SK-N-SH (cell line): ENCODE measurements around the gene TTC28. TPM values are rescaled to one million over a fixed set of nuclear protein-coding genes. Genes with fewer than 3 reads are reported as not detected.

Experiments
- CTCF ChIA-PET: fragments of 300-600, 350-600 bp; formaldehyde crosslinking; extraction: SDS; loops from one replicate; lab custom pipeline; 2021; lab: Yijun Ruan, JAX
- POLR2A ChIA-PET: fragments of 350-600 bp; sonication (Branson Sonifier 250); formaldehyde crosslinking; extraction: SDS; loops from one replicate; lab custom pipeline; 2020; ENCODE audit warnings: antibody characterized with exemption, inconsistent platforms; lab: Yijun Ruan, JAX
- DNase-seq: peaks from one replicate; pipeline ENCODE4 v3.0.0; 2012
- H2AFZ ChIP-seq: fragments of 200-600 bp; sonication (generic); 2 replicates; pipeline ENCODE4 v1.8.1; 2016; ENCODE audit warnings: antibody characterized with exemption, mild to moderate bottlenecking, low read depth
- H3F3A ChIP-seq: fragments of 200-600 bp; sonication (generic); replicated peaks from 2 replicates; pipeline ENCODE3; 2016; ENCODE audit warnings: antibody characterized with exemption, mild to moderate bottlenecking; ENCODE audit not compliant: insufficient read depth
- H3K27ac ChIP-seq, 2 experiments: fragments of 200-500 bp in 1 of 2; fragments of 200-600 bp in 1 of 2; sonication (Bioruptor generic) in 1 of 2; sonication (generic), shearing (Covaris generic) in 1 of 2; 2 replicates each; pipeline versions ENCODE4 v1.5.1 to v1.6.1; 2014 to 2016; ENCODE audit warnings: low read depth in 2 of 2, inconsistent platforms in 1 of 2, low read length in 1 of 2, mild to moderate bottlenecking in 1 of 2, mixed read lengths in 1 of 2
- H3K27me3 ChIP-seq: fragments of 200-600 bp; sonication (generic), shearing (Covaris generic); 2 replicates; pipeline ENCODE4 v1.6.1; 2016; ENCODE audit warnings: mixed run types; ENCODE audit not compliant: insufficient read depth
- H3K36me3 ChIP-seq, 2 experiments: fragments of 200-500 bp in 1 of 2; fragments of 200-600 bp in 1 of 2; sonication (Bioruptor generic) in 1 of 2; sonication (generic) in 1 of 2; replicated peaks in 1 of 2; 2 replicates each; pipeline versions ENCODE3 to v1.5.1; 2014 to 2016; ENCODE audit warnings: low read length in 1 of 2, mild to moderate bottlenecking in 1 of 2; ENCODE audit not compliant: insufficient read depth in 2 of 2, control insufficient read depth in 1 of 2
- H3K4me1 ChIP-seq, 2 experiments: fragments of 200-500 bp in 1 of 2; fragments of 200-600 bp in 1 of 2; sonication (Bioruptor generic) in 1 of 2; sonication (generic), shearing (Covaris generic) in 1 of 2; 2 replicates each; pipeline versions ENCODE4 v1.5.1 to v1.6.1; 2014 to 2016; ENCODE audit warnings: low read depth in 1 of 2, low read length in 1 of 2, mixed run types in 1 of 2; ENCODE audit not compliant: insufficient read depth in 2 of 2, control insufficient read depth in 1 of 2
- H3K4me2 ChIP-seq: fragments of 200-600 bp; sonication (generic), shearing (Covaris generic); 2 replicates; pipeline ENCODE4 v1.6.1; 2017; ENCODE audit warnings: mixed run types
- H3K4me3 ChIP-seq, 2 experiments: fragments of 200-500 bp in 1 of 2; fragments of 200-600 bp in 1 of 2; sonication (Bioruptor generic) in 1 of 2; sonication (generic), shearing (Covaris generic) in 1 of 2; 2 replicates each; pipeline versions ENCODE4 v1.5.1 to v1.8.1; 2014 to 2016; ENCODE audit warnings: low read depth in 2 of 2, inconsistent platforms in 1 of 2, low read length in 1 of 2, mild to moderate bottlenecking in 1 of 2, mixed read lengths in 1 of 2, moderate library complexity in 1 of 2
- H3K79me2 ChIP-seq: fragments of 200-600 bp; sonication (generic); 2 replicates; pipeline ENCODE4 v1.8.1; 2017; ENCODE audit warnings: mild to moderate bottlenecking; ENCODE audit not compliant: insufficient read depth
- H3K9ac ChIP-seq: fragments of 200-600 bp; sonication (generic); 2 replicates; pipeline ENCODE4 v1.6.1; 2017; ENCODE audit warnings: mixed run types
- H3K9me2 ChIP-seq: fragments of 200-600 bp; sonication (generic); 2 replicates; pipeline ENCODE4 v1.6.1; 2017; ENCODE audit warnings: mixed run types
- H3K9me3 ChIP-seq: fragments of 200-600 bp; sonication (generic); 2 replicates; pipeline ENCODE4 v1.6.1; 2017; ENCODE audit warnings: mixed run types, mild to moderate bottlenecking, moderate library complexity
- H4K20me1 ChIP-seq: fragments of 200-600 bp; sonication (generic); 2 replicates; pipeline ENCODE4 v1.6.1; 2017; ENCODE audit warnings: mild to moderate bottlenecking, mixed run types; ENCODE audit not compliant: insufficient read depth
- CHD2 ChIP-seq: fragments of 150-350 bp; IDR thresholded peaks from 2 replicates; pipeline ENCODE4 v1.6.1; 2018; ENCODE audit warnings: low read length; ENCODE audit not compliant: partially characterized antibody
- EP300 ChIP-seq, 2 experiments: IDR thresholded peaks; 2 replicates each; pipeline versions ENCODE4 v1.4.0 to v1.6.1; 2012; ENCODE audit warnings: borderline replicate concordance in 1 of 2, low read depth in 1 of 2, low read length in 1 of 2
- FOSL2 ChIP-seq: IDR thresholded peaks from 2 replicates; pipeline ENCODE4 v1.4.0; 2012; ENCODE audit warnings: low read depth, mild to moderate bottlenecking, moderate library complexity, borderline replicate concordance
- GABPA ChIP-seq: IDR thresholded peaks from 2 replicates; pipeline ENCODE4 v1.4.0; 2012; ENCODE audit warnings: low read depth, mild to moderate bottlenecking
- JUND ChIP-seq: IDR thresholded peaks from 2 replicates; pipeline ENCODE4 v1.4.0; 2012
- NRF1 ChIP-seq: IDR thresholded peaks from 2 replicates; pipeline ENCODE4 v1.6.1; 2012; ENCODE audit warnings: low read depth, mild to moderate bottlenecking, low read length
- RAD21 ChIP-seq: IDR thresholded peaks from 2 replicates; pipeline ENCODE4 v1.6.1; 2012; ENCODE audit warnings: mild to moderate bottlenecking, low read length
- RCOR1 ChIP-seq: fragments of 150-350 bp; IDR thresholded peaks from 2 replicates; pipeline ENCODE4 v1.6.1; 2017; ENCODE audit warnings: antibody characterized with exemption, low read length
- REST ChIP-seq: IDR thresholded peaks from 2 replicates; pipeline ENCODE4 v1.6.1; 2012; ENCODE audit warnings: mild to moderate bottlenecking, low read depth, low read length, moderate library complexity
- RXRA ChIP-seq: IDR thresholded peaks from 2 replicates; pipeline ENCODE4 v1.4.0; 2012; ENCODE audit warnings: low read depth, mild to moderate bottlenecking, borderline replicate concordance
- SIN3A ChIP-seq: IDR thresholded peaks from 2 replicates; pipeline ENCODE4 v1.6.1; 2012; ENCODE audit warnings: low read depth, mild to moderate bottlenecking, low read length, moderate library complexity, borderline replicate concordance
- SMC3 ChIP-seq: IDR thresholded peaks from 2 replicates; pipeline ENCODE4 v1.6.1; 2012; ENCODE audit warnings: low read depth, low read length, improper control_type of control experiment
- TAF1 ChIP-seq: IDR thresholded peaks from 2 replicates; pipeline ENCODE4 v1.6.1; 2012; ENCODE audit warnings: low read depth, mild to moderate bottlenecking, low read length, moderate library complexity, borderline replicate concordance
- YY1 ChIP-seq: IDR thresholded peaks from 2 replicates; pipeline ENCODE4 v1.4.0; 2012; ENCODE audit warnings: low read depth, mild to moderate bottlenecking
- WGBS: methylation state at CpG from one replicate; pipeline ENCODE4 v1.1.6; 2017; ENCODE audit warnings: low lambda C conversion rate; 5-methylcytosine and 5-hydroxymethylcytosine counted together
- polyA plus RNA-seq, 3 experiments: library from polyadenylated mRNA; depleted of rRNA; stranded (reverse); fragments of >200 nt; gene quantifications; 2 replicates each; pipeline ENCODE4 v1.2.3, GENCODE V29; 2012
- TF ChIP-seq, protein P1 (sequence below): fragments of 150-350 bp; IDR thresholded peaks from 2 replicates; pipeline ENCODE4 v1.6.1; 2017; ENCODE audit warnings: antibody characterized with exemption, low read length, low read depth, borderline replicate concordance

Gene TTC28
- polyA plus RNA-seq, 1 of the 3 experiments (the other 2 are of a cell fraction): 5.9 TPM

DNA sequence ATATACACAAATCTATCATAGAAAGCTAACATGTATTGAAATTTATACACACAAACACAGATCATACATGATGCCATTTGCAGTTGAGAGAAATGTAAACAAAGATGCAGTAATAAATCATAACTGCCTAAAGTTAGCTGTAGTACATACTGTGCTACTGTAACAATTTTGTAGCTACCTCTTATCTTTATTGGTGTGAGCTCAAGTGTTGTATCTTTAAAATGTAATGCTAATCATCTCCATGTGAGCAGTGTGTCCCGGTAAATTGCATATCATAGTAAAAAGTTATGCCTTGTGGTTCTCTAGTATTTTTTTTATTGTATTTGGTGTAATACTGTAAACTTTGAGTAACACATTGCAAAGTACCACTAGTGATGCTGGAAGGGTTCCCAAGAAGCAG lies 743.7 kb downstream of the TTC28 start (continued):
- TF ChIP-seq TAF1: no peak
- TF ChIP-seq, protein P1, sequence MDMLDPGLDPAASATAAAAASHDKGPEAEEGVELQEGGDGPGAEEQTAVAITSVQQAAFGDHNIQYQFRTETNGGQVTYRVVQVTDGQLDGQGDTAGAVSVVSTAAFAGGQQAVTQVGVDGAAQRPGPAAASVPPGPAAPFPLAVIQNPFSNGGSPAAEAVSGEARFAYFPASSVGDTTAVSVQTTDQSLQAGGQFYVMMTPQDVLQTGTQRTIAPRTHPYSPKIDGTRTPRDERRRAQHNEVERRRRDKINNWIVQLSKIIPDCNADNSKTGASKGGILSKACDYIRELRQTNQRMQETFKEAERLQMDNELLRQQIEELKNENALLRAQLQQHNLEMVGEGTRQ: no peak
- TF ChIP-seq JUND: no peak
- TF ChIP-seq RCOR1: no peak
- TF ChIP-seq CHD2: no peak
- no peak for TF ChIP-seq RAD21
- TF ChIP-seq FOSL2: no peak
- no peak for TF ChIP-seq EP300 (IDR thresholded peaks at IDR 0.05; ENCODE audit: borderline replicate concordance in 1 of 2, low read depth in 1 of 2, low read length in 1 of 2)
- no peak for TF ChIP-seq GABPA
- no peak for TF ChIP-seq YY1
- TF ChIP-seq NRF1: no peak
- TF ChIP-seq, all 33 proteins: peak for 0

GRCh38 chr22:27934069-27934468 lies 745.6 kb downstream of the TTC28 start:
- ChIA-PET POLR2A (no interaction called here), CTCF (interaction anchor here (1.3 kb wide), 1 partner anchor 47 kb away, joined by 5 read pairs; no protein-coding TSS in a partner anchor)
- no peak for DNase-seq
- 85% methylated on average over 5 of the region's 5 CpGs for WGBS
- Histone ChIP-seq H4K20me1 (no peaks in the 10 kb centered on the region), H3K36me3 (no peaks in the 10 kb centered on the region), H3K27me3 (no peaks in the 10 kb centered on the region), H3K79me2 (0 out of 2 replicates have a peak, but pooled peaks cover 5% of the 10 kb centered on the region), H3K4me3 (no peak overlapping the region), H3K4me2 (no peak overlapping the region), H3K9ac (no peak overlapping the region), H2AFZ (no peak overlapping the region), H3K4me1 (no peaks in the 10 kb centered on the region), H3K27ac (no peak overlapping the region), H3K9me3 (no peaks in the 10 kb centered on the region), H3F3A (no peaks in the 10 kb centered on the region), H3K9me2 (no peaks in the 10 kb centered on the region)
- TF ChIP-seq SMC3 (no peak), EP300 (IDR thresholded peaks at IDR 0.05; ENCODE audit: borderline replicate concordance in 1 of 2, low read depth in 1 of 2, low read length in 1 of 2) (no peak), RXRA (no peak), REST (no peak), SIN3A (no peak)
